Measurements from ENCODE around the gene EZH1. TPM values are rescaled to one million over a fixed set of nuclear protein-coding genes. Genes with fewer than 3 reads are reported as not detected.

The EZH1 gene
- total and polyA plus RNA-seq, 10 of the 15 experiments (the other 5 are each of a cell fraction or from before 2014, with no cell fraction given), result 6.1 to 43.3 (median 16.8) TPM

- Histone ChIP-seq H3K4me1 (ENCODE audit: control insufficient read depth, insufficient read depth, low read length) (peaks cover 30% of the 10 kb centered on the region), H3K79me2 (ENCODE audit: control insufficient read depth, insufficient read depth, low read length) (peaks cover 3% of the 10 kb centered on the region; the same call in 1 of the 2 replicates), H3K36me3 (ENCODE audit: control insufficient read depth in 2 of 2, insufficient read depth in 2 of 2, low read length in 1 of 2) (no peaks in the 10 kb centered on the region), H3K4me3 (no peak overlapping the region), H3K27ac (ENCODE audit: control insufficient read depth, insufficient read depth) (no peak overlapping the region), H2AFZ (ENCODE audit: control insufficient read depth, low read depth, low read length) (no peak overlapping the region), H3K4me2 (ENCODE audit: control insufficient read depth, insufficient read depth) (peak overlapping the region; percentile 81), H3K27me3 (replicated peaks in 1 of 2; ENCODE audit: control insufficient read depth in 2 of 2, insufficient read depth in 2 of 2, low read length in 1 of 2) (no peaks in the 10 kb centered on the region), H3K9ac (ENCODE audit: control insufficient read depth, insufficient read depth, low read length) (no peak overlapping the region), H3K9me3 (replicated peaks; ENCODE audit: control insufficient read depth, insufficient read depth, low read length) (no peaks in the 10 kb centered on the region), H4K20me1 (ENCODE audit: control insufficient read depth, insufficient read depth) (no peaks in the 10 kb centered on the region)
- BruUV-seq (replicated peaks), result no TSS peak
- WGBS (ENCODE audit: insufficient coverage, insufficient replicate concordance, low lambda C conversion rate, missing lambda C conversion rate), result 29% methylated on average over 2 of the region's 2 CpGs
- RAD21 ChIA-PET (ENCODE audit: unreplicated experiment), result interaction anchor here (0.6 to 2.9 kb wide), 3 partner anchors 21 to 40 kb away, joined by 3 to 21 read pairs (median 4); no protein-coding TSS in a partner anchor
- in situ Hi-C loops (cut with MboI), result no loop called here
- FAIRE-seq, result no peak
- SMC1A ChIA-PET (ENCODE audit: uncharacterized antibody, unreplicated experiment), result interaction anchor here (1.0 to 2.3 kb wide), 7 partner anchors 9 to 94 kb away, joined by 4 to 17 read pairs (median 6); partner anchors contain the start of gene PSMC3IP
- intact Hi-C loops (cut with micrococcal nuclease; ENCODE audit: unreplicated experiment), result loop anchor here (5.0 kb wide), 1 partner anchor 78 kb away; the partner anchor contains the start of gene PSMC3IP
- DNase-seq (ENCODE audit: low read depth, low spot score), result no peak
- POLR2A ChIA-PET, result interaction anchor here (0.6 to 1.2 kb wide), 4 partner anchors 9 to 107 kb away, joined by 3 to 5 read pairs (median 4); no protein-coding TSS in a partner anchor
- CTCF ChIA-PET, result interaction anchor here (1.3 to 2.5 kb wide), 3 partner anchors 19 to 77 kb away, joined by 4 to 10 read pairs (median 5); no protein-coding TSS in a partner anchor
- ATAC-seq, result no peak
- no peak for TF ChIP-seq ELK1 (IDR thresholded peaks at IDR 0.05; ENCODE audit: low read depth, low read length)
- no peak for TF ChIP-seq CBX5 (IDR thresholded peaks at IDR 0.05; ENCODE audit: low read depth)
- TF ChIP-seq MYB (IDR thresholded peaks at IDR 0.05; ENCODE audit: borderline replicate concordance, low read depth, low read length), result no peak
- TF ChIP-seq HCFC1 (IDR thresholded peaks at IDR 0.05; ENCODE audit: low read length), result no peak
- no peak for TF ChIP-seq FOS (IDR thresholded peaks at IDR 0.05; ENCODE audit: borderline replicate concordance, extremely low read depth, insufficient read length)
- TF ChIP-seq KDM1A (IDR thresholded peaks at IDR 0.05; ENCODE audit: borderline replicate concordance), result no peak
- no peak for TF ChIP-seq SPI1 (IDR thresholded peaks at IDR 0.05; ENCODE audit: borderline replicate concordance, insufficient read depth, low read depth, low read length)
- no peak for TF ChIP-seq RBBP5 (conservative IDR thresholded peaks at IDR 0.05)
- TF ChIP-seq IRF4 (IDR thresholded peaks at IDR 0.05; ENCODE audit: low read depth, low read length), result no peak
- no peak for TF ChIP-seq IKZF1 (conservative IDR thresholded peaks at IDR 0.05)
- TF ChIP-seq MTA3 (IDR thresholded peaks at IDR 0.05; ENCODE audit: borderline replicate concordance, low read length), result no peak
- no peak for TF ChIP-seq MTA2 (IDR thresholded peaks at IDR 0.05; ENCODE audit: low read depth)
- no peak for TF ChIP-seq RAD51 (IDR thresholded peaks at IDR 0.05)
- no peak for TF ChIP-seq CHD4 (IDR thresholded peaks at IDR 0.05)
- TF ChIP-seq, protein P1, sequence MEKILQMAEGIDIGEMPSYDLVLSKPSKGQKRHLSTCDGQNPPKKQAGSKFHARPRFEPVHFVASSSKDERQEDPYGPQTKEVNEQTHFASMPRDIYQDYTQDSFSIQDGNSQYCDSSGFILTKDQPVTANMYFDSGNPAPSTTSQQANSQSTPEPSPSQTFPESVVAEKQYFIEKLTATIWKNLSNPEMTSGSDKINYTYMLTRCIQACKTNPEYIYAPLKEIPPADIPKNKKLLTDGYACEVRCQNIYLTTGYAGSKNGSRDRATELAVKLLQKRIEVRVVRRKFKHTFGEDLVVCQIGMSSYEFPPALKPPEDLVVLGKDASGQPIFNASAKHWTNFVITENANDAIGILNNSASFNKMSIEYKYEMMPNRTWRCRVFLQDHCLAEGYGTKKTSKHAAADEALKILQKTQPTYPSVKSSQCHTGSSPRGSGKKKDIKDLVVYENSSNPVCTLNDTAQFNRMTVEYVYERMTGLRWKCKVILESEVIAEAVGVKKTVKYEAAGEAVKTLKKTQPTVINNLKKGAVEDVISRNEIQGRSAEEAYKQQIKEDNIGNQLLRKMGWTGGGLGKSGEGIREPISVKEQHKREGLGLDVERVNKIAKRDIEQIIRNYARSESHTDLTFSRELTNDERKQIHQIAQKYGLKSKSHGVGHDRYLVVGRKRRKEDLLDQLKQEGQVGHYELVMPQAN (conservative IDR thresholded peaks at IDR 0.05), result no peak
- TF ChIP-seq, protein P2, sequence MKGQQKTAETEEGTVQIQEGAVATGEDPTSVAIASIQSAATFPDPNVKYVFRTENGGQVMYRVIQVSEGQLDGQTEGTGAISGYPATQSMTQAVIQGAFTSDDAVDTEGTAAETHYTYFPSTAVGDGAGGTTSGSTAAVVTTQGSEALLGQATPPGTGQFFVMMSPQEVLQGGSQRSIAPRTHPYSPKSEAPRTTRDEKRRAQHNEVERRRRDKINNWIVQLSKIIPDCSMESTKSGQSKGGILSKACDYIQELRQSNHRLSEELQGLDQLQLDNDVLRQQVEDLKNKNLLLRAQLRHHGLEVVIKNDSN (IDR thresholded peaks at IDR 0.05; ENCODE audit: borderline replicate concordance, extremely low read length, insufficient read depth, low read depth, low read length), result no peak
- TF ChIP-seq, protein P3, sequence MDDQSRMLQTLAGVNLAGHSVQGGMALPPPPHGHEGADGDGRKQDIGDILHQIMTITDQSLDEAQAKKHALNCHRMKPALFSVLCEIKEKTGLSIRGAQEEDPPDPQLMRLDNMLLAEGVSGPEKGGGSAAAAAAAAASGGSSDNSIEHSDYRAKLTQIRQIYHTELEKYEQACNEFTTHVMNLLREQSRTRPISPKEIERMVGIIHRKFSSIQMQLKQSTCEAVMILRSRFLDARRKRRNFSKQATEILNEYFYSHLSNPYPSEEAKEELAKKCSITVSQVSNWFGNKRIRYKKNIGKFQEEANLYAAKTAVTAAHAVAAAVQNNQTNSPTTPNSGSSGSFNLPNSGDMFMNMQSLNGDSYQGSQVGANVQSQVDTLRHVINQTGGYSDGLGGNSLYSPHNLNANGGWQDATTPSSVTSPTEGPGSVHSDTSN (IDR thresholded peaks at IDR 0.05; ENCODE audit: insufficient replicate concordance, low read depth, low read length), result no peak
- TF ChIP-seq TARDBP (IDR thresholded peaks at IDR 0.05; ENCODE audit: borderline replicate concordance), result no peak
- no peak for TF ChIP-seq YBX1 (IDR thresholded peaks at IDR 0.05)
Observed at GRCh38 chr17:42655528-42655927, 89.3 kb downstream of the EZH1 start.

All from GM12878 (cell line).